Ovary (tissue), 9 donors: ENCODE data around the gene IFITM1. TPM values are rescaled to one million over a fixed set of nuclear protein-coding genes. Genes with fewer than 3 reads are reported as not detected.

Experiments
- DNase-seq, 5 donors: peaks; one replicate each; pipeline ENCODE4 v3.0.0-alpha.2; 2019 to 2020
- H3K27ac ChIP-seq, 2 donors: fragments of 200-600 bp; one replicate each; pipeline versions ENCODE4 v1.5.1 to v1.8.0; 2019 to 2022
- H3K27me3 ChIP-seq: fragments of 200-600 bp; one replicate; pipeline ENCODE4 v1.8.0; 2022
- H3K36me3 ChIP-seq: fragments of 200-600 bp; sonication (generic); one replicate; pipeline ENCODE4 v1.5.1; 2019
- H3K4me1 ChIP-seq: one replicate; pipeline ENCODE4 v1.8.1; 2013; ENCODE audit warnings: mild to moderate bottlenecking, moderate library complexity; ENCODE audit not compliant: insufficient read depth
- H3K4me3 ChIP-seq: fragments of 200-600 bp; sonication (generic); one replicate; pipeline ENCODE4 v1.5.1; 2017
- H3K9me3 ChIP-seq, 2 donors: fragments of 200-600 bp in 1 of 2; sonication (generic) in 1 of 2; one replicate each; pipeline versions ENCODE4 v1.5.1 to v1.8.1; 2013 to 2019; ENCODE audit warnings: mild to moderate bottlenecking in 1 of 2, moderate library complexity in 1 of 2
- CTCF ChIP-seq, 3 donors: fragments of 450-650 bp in 2 of 3; fragments of 200-600 bp in 1 of 3; IDR thresholded peaks; one replicate each; pipeline versions ENCODE4 v1.5.1 to v1.8.0; 2016 to 2022; ENCODE audit warnings: antibody characterized with exemption in 3 of 3, mild to moderate bottlenecking in 1 of 3
- EP300 ChIP-seq: sonication (generic); formaldehyde crosslinking; IDR thresholded peaks from one replicate; pipeline ENCODE4 v1.6.1; 2017; ENCODE audit warnings: antibody characterized with exemption
- POLR2A ChIP-seq: fragments of 450-650 bp; IDR thresholded peaks from one replicate; pipeline ENCODE4 v1.6.1; 2017; ENCODE audit warnings: antibody characterized with exemption, mild to moderate bottlenecking, moderate library complexity
- WGBS, 3 donors: extraction: QIAGEN DNeasy Blood & Tissue Kit in 1 of 3; methylation state at CpG; one replicate each; pipeline versions ENCODE4 v1.1.5 to v1.1.7; 2013 to 2017; 5-methylcytosine and 5-hydroxymethylcytosine counted together
- intact Hi-C, 4 donors: fragments of 100-400 bp; cut with DNase I; formaldehyde crosslinking; loops; one replicate each; pipeline versions ENCODE4 v1.11.0 to v1.15.1; 2022 to 2023
- polyA plus RNA-seq, 2 donors: library from polyadenylated mRNA; stranded (reverse); fragments of 200-250 nt in 1 of 2; fragments of 350-450 nt in 1 of 2; fragmentation: Illumina TruSeq in 1 of 2; extraction: RNeasy Lipid Tissue Mini Kit (QIAGEN cat#74804) in 1 of 2; gene quantifications; one replicate each; pipeline ENCODE4 v1.2.3, GENCODE V29; 2013 to 2014
- total RNA-seq, 7 donors: library from RNA; depleted of rRNA in 2 of 7; stranded (reverse); fragments of >200 nt in 2 of 7; fragmentation: NEBNext Ultra II Directional in 3 of 7; extraction: Animal tissue kit (Norgen Biotek cat#: 25700) in 3 of 7; gene quantifications; one replicate each; pipeline versions ENCODE4 v1.1.0 to v1.2.4, GENCODE V29; 2016 to 2023
- donor health status: DM: no; HTN: no; CAD: no; lungs with moderate emphysema.
- donor health status: DM: no; HTN: no; CAD: no.
- donor health status: Bipolar disorder and iron deficiency.
- donor health status: DM: yes; HTN: yes; CAD: no.
- donor health status: DM: no; HTN: no; CAD: no.
- donor health status: DM: yes; HTN: yes; CAD: no.

The IFITM1 gene
- total and polyA plus RNA-seq, 9 donors = 211 to 760 (median 496) TPM

- Histone ChIP-seq H3K27ac (no peak overlapping the region), H3K36me3 (no peaks in the 10 kb centered on the region), H3K27me3 (peaks cover 5% of the 10 kb centered on the region), H3K4me3 (no peak overlapping the region), H3K4me1 (peaks cover 3% of the 10 kb centered on the region), H3K9me3 (no peaks in the 10 kb centered on the region)
- TF ChIP-seq CTCF (IDR thresholded peaks at IDR 0.05) = no peak
- no peak for TF ChIP-seq POLR2A
- no peak for TF ChIP-seq EP300
- 2 to 3% (median 3%) methylated on average over 72 to 85 of the region's 85 CpGs for WGBS, 3 donors
- peak in 2 of 5 donors; percentile 11 to 42 for DNase-seq
- intact Hi-C loops = loop anchor here in 1 of 4 donors (5.0 kb wide), 1 partner anchor 33 kb away; no protein-coding TSS in a partner anchor
These were observed 33.7 kb upstream of the IFITM1 start for GRCh38 chr11:279966-280705.

GRCh38 chr11:280706-281485 is 32.9 kb upstream of the IFITM1 start:
- intact Hi-C loops = loop anchor here in 1 of 4 donors (5.0 kb wide), 1 partner anchor 34 kb away; no protein-coding TSS in a partner anchor
- Histone ChIP-seq H3K9me3 (no peaks in the 10 kb centered on the region), H3K36me3 (no peaks in the 10 kb centered on the region), H3K4me1 (peaks cover 3% of the 10 kb centered on the region), H3K4me3 (no peak overlapping the region), H3K27me3 (peaks cover 5% of the 10 kb centered on the region), H3K27ac (no peak overlapping the region)
- TF ChIP-seq EP300 = no peak
- TF ChIP-seq CTCF (IDR thresholded peaks at IDR 0.05) = no peak
- TF ChIP-seq POLR2A = no peak
- 6 to 15% (median 13%) methylated on average over 66 to 79 of the region's 79 CpGs for WGBS, 3 donors
- peak in 1 of 5 donors; percentile 30 for DNase-seq

- Histone ChIP-seq H3K4me3 (no peak overlapping the region), H3K27me3 (peaks cover 5% of the 10 kb centered on the region), H3K27ac (no peak overlapping the region), H3K4me1 (peaks cover 3% of the 10 kb centered on the region), H3K9me3 (no peaks in the 10 kb centered on the region), H3K36me3 (no peaks in the 10 kb centered on the region)
- peak in 1 of 5 donors; percentile 31 for DNase-seq
- 32 to 38% (median 35%) methylated on average over 25 to 26 of the region's 26 CpGs for WGBS, 3 donors
- TF ChIP-seq CTCF (IDR thresholded peaks at IDR 0.05) (no peak), EP300 (no peak), POLR2A (no peak)
- intact Hi-C loops = loop anchor here in 1 of 4 donors (5.0 kb wide), 1 partner anchor 34 kb away; no protein-coding TSS in a partner anchor
These were observed 32.2 kb upstream of the IFITM1 start for GRCh38 chr11:281486-282161.

- 54 to 62% (median 57%) methylated on average over 4 of the region's 4 CpGs for WGBS, 3 donors
- Histone ChIP-seq H3K27ac (no peak overlapping the region), H3K36me3 (no peaks in the 10 kb centered on the region), H3K4me3 (no peak overlapping the region), H3K27me3 (peaks cover 5% of the 10 kb centered on the region), H3K9me3 (no peaks in the 10 kb centered on the region), H3K4me1 (peaks cover 3% of the 10 kb centered on the region)
- peak in 1 of 5 donors; percentile 19 for DNase-seq
- intact Hi-C loops = loop anchor here in 1 of 4 donors (5.0 kb wide), 1 partner anchor 35 kb away; no protein-coding TSS in a partner anchor
- TF ChIP-seq CTCF (IDR thresholded peaks at IDR 0.05) = no peak
- no peak for TF ChIP-seq EP300
- no peak for TF ChIP-seq POLR2A
These were observed 31.7 kb upstream of the IFITM1 start for GRCh38 chr11:282171-282570.
